NB4 (cell line): Measurements from ENCODE around the gene SRC.

Experiments used
- POLR2A ChIP-seq: IDR thresholded peaks from 2 replicates; pipeline ENCODE4 v1.6.1; 2011; ENCODE audit warnings: mild to moderate bottlenecking; ENCODE audit not compliant: insufficient read length; ENCODE audit errors: extremely low read depth
- TF ChIP-seq, protein P1 (sequence below): IDR thresholded peaks from one replicate; pipeline ENCODE4 v1.5.1; 2012; ENCODE audit warnings: low read depth, low read length

DNA sequence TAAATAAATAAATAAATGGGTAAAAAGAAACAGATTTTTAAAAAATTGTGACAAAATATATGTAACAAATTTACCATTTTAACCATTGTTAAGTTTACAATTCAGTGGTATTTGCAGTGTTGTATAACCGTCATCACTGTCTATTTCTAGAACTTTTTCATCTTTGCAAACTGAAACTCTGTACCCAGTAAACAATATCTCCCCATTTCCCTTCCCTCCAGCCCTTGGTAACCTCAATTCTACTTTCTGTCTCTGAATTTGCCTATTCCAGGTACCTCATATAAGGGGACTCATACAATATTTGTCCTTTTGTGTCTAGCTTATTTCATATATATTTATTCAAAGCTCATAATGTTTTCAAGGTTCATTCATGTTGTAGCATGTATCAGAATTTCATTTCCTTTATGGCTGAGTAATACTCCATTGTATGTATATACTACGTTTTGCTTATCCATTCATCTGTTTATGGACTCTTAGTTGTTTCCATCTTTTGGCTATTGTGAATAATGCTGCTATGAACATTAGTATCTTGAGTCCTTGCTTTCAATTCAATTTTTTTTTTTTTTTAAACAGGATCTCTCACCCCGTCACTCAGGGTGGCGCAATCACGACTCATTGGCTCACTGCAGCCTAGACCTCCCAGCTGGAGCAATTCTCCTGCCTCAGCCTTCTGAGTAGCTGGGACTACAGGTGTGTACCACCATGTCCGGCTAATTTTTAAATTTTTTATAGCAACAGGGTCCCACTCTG lies 47.6 kb upstream of the SRC start:
- TF ChIP-seq POLR2A: no peak
- TF ChIP-seq, protein P1, sequence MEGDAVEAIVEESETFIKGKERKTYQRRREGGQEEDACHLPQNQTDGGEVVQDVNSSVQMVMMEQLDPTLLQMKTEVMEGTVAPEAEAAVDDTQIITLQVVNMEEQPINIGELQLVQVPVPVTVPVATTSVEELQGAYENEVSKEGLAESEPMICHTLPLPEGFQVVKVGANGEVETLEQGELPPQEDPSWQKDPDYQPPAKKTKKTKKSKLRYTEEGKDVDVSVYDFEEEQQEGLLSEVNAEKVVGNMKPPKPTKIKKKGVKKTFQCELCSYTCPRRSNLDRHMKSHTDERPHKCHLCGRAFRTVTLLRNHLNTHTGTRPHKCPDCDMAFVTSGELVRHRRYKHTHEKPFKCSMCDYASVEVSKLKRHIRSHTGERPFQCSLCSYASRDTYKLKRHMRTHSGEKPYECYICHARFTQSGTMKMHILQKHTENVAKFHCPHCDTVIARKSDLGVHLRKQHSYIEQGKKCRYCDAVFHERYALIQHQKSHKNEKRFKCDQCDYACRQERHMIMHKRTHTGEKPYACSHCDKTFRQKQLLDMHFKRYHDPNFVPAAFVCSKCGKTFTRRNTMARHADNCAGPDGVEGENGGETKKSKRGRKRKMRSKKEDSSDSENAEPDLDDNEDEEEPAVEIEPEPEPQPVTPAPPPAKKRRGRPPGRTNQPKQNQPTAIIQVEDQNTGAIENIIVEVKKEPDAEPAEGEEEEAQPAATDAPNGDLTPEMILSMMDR: no peak
